ENCODE results near the gene AUTS2.

- no peak for TF ChIP-seq POLR2AphosphoS5 (IDR thresholded peaks at IDR 0.05; ENCODE audit: low read depth)
- TF ChIP-seq, protein P1, sequence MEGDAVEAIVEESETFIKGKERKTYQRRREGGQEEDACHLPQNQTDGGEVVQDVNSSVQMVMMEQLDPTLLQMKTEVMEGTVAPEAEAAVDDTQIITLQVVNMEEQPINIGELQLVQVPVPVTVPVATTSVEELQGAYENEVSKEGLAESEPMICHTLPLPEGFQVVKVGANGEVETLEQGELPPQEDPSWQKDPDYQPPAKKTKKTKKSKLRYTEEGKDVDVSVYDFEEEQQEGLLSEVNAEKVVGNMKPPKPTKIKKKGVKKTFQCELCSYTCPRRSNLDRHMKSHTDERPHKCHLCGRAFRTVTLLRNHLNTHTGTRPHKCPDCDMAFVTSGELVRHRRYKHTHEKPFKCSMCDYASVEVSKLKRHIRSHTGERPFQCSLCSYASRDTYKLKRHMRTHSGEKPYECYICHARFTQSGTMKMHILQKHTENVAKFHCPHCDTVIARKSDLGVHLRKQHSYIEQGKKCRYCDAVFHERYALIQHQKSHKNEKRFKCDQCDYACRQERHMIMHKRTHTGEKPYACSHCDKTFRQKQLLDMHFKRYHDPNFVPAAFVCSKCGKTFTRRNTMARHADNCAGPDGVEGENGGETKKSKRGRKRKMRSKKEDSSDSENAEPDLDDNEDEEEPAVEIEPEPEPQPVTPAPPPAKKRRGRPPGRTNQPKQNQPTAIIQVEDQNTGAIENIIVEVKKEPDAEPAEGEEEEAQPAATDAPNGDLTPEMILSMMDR (IDR thresholded peaks at IDR 0.05; ENCODE audit: insufficient read depth, low read length) = no peak
- no peak for TF ChIP-seq GABPA (IDR thresholded peaks at IDR 0.05; ENCODE audit: low read depth)
Measured at GRCh38 chr7:70634610-70635068, 1036.4 kb downstream of the AUTS2 start.

Data from HL-60 (cell line).